Suprapubic skin (tissue), 3 donors: ENCODE measurements around the gene DNM3.

Experiments used
- EP300 ChIP-seq: sonication (generic); formaldehyde crosslinking; IDR thresholded peaks from one replicate; pipeline ENCODE4 v1.6.1; 2017; ENCODE audit warnings: antibody characterized with exemption
- POLR2A ChIP-seq, 2 donors: fragments of 450-650 bp; IDR thresholded peaks; one replicate each; pipeline ENCODE4 v1.6.1; 2017; ENCODE audit warnings: antibody characterized with exemption in 2 of 2, mild to moderate bottlenecking in 2 of 2, moderate library complexity in 2 of 2
- TF ChIP-seq, protein P1 (sequence below), 2 donors: fragments of 200-600 bp in 1 of 2; fragments of 450-650 bp in 1 of 2; sonication (generic) in 1 of 2; IDR thresholded peaks; one replicate each; pipeline ENCODE4 v1.5.1; 2016 to 2019; ENCODE audit warnings: antibody characterized with exemption in 2 of 2, mild to moderate bottlenecking in 1 of 2, moderate library complexity in 1 of 2

- TF ChIP-seq, protein P1, sequence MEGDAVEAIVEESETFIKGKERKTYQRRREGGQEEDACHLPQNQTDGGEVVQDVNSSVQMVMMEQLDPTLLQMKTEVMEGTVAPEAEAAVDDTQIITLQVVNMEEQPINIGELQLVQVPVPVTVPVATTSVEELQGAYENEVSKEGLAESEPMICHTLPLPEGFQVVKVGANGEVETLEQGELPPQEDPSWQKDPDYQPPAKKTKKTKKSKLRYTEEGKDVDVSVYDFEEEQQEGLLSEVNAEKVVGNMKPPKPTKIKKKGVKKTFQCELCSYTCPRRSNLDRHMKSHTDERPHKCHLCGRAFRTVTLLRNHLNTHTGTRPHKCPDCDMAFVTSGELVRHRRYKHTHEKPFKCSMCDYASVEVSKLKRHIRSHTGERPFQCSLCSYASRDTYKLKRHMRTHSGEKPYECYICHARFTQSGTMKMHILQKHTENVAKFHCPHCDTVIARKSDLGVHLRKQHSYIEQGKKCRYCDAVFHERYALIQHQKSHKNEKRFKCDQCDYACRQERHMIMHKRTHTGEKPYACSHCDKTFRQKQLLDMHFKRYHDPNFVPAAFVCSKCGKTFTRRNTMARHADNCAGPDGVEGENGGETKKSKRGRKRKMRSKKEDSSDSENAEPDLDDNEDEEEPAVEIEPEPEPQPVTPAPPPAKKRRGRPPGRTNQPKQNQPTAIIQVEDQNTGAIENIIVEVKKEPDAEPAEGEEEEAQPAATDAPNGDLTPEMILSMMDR (IDR thresholded peaks at IDR 0.05): no peak
- no peak for TF ChIP-seq POLR2A (IDR thresholded peaks at IDR 0.05)
- no peak for TF ChIP-seq EP300
These were observed 303.9 kb downstream of the DNM3 start for GRCh38 chr1:172145231-172145651.
